SK-N-MC (cell line): ENCODE data around the gene MAD2L1BP.

ENCODE experiments used
- DNase-seq: peaks from one replicate; pipeline ENCODE4 v3.0.0-alpha.2; 2011; ENCODE audit warnings: low read depth, low spot score
- H3K27ac ChIP-seq: fragments of 200-600 bp; sonication (generic); 2 replicates; pipeline ENCODE4 v1.5.1; 2016; ENCODE audit warnings: mixed run types
- H3K36me3 ChIP-seq: fragments of 200-600 bp; sonication (generic); 2 replicates; pipeline ENCODE4 v1.6.1; 2017; ENCODE audit warnings: antibody characterized with exemption, low read length, mixed read lengths; ENCODE audit not compliant: insufficient read depth
- H3K4me3 ChIP-seq: fragments of 200-600 bp; sonication (generic); 2 replicates; pipeline ENCODE4 v1.5.1; 2016
- H3K9ac ChIP-seq: fragments of 200-600 bp; sonication (generic); 2 replicates; pipeline ENCODE4 v1.8.0; 2017; ENCODE audit warnings: mixed run types, mixed read lengths; ENCODE audit not compliant: insufficient read length
- H3K9me3 ChIP-seq: fragments of 200-600 bp; sonication (generic); 2 replicates; pipeline ENCODE4 v1.6.1; 2017; ENCODE audit warnings: low read depth, mild to moderate bottlenecking, antibody characterized with exemption, low read length, moderate library complexity, mixed read lengths
- EZH2 ChIP-seq: fragments of 200-600 bp; sonication (generic); IDR thresholded peaks from one replicate; pipeline ENCODE4 v1.6.1; 2017; ENCODE audit warnings: antibody characterized with exemption
- FOXP2 ChIP-seq: optimal IDR thresholded peaks from 2 replicates; pipeline ENCODE3; 2011; ENCODE audit warnings: mild to moderate bottlenecking, moderate library complexity; ENCODE audit not compliant: insufficient read depth; ENCODE audit errors: extremely low read length, control extremely low read depth
- POLR2AphosphoS5 ChIP-seq: IDR thresholded peaks from 2 replicates; pipeline ENCODE4 v1.6.1; 2012; ENCODE audit warnings: mild to moderate bottlenecking, low read depth, low read length, borderline replicate concordance

Gene MAD2L1BP

DNA sequence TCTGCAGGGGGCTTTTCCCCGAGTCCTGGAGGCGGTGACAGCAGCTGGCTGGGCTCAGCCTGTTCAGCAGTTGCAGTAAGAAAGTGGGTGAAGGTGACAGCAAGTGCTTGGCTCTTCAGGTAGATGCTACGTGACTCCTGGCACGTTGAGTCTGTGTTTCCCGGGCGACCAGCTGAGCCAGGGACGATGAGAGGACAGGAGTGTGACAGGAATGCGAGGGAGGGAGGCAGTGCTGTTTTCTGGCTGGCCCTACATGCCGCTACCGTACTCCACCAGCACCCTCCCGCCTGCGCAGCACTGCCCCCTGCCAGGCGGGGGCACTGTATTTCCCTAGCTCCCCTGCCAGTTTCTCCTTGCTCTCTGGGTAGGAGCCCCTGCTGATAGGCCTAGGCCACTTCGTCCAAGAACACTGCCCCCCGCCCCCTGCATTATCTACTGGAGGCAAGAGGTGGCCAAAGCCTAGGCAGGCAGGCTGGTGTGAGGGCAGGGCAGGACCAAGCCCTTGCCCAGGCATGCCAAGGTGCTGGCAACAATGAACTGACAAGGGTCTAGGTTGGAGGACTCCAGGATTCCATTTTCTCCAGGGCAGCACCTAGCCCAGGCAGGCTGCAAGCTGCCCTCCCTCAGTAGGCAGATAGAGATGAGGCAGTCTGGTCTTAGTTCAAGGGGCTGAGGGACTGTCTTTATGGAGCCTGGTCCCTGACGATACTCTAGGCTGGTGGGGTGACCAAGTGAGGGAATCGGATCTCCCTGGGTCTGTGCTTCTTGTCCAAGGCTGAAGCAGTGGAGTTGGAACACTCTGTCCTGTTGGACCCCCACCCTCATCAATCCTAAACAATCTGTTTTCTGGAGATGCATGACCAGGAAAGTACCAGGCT is 32.8 kb downstream of the MAD2L1BP start:
- H3K27ac ChIP-seq, result no peak overlapping the region
- H3K9ac ChIP-seq, result no peak overlapping the region
- no peaks in the 10 kb centered on the region for H3K9me3 ChIP-seq
- no peak overlapping the region for H3K4me3 ChIP-seq
- H3K36me3 ChIP-seq, result peaks cover 27% of the 10 kb centered on the region; the same call in 1 of the 2 replicates
- no peak for TF ChIP-seq EZH2
- TF ChIP-seq POLR2AphosphoS5, result peak; percentile 15
- DNase-seq, result no peak

- H3K27ac ChIP-seq, result peak overlapping the region; percentile 76
- H3K4me3 ChIP-seq, result peak overlapping the region; percentile 18; the same call in 1 of the 2 replicates
- DNase-seq, result no peak
- peak overlapping the region; percentile 20 for H3K9ac ChIP-seq
- peaks cover 35% of the 10 kb centered on the region; the same call in 1 of the 2 replicates for H3K36me3 ChIP-seq
- no peak for TF ChIP-seq POLR2AphosphoS5
- no peak for TF ChIP-seq EZH2
- TF ChIP-seq FOXP2, result no peak
- no peaks in the 10 kb centered on the region for H3K9me3 ChIP-seq
Measured at GRCh38 chr6:43669050-43669921, 33.6 kb downstream of the MAD2L1BP start.

- DNase-seq, result no peak
- H3K9ac ChIP-seq, result peak overlapping the region; percentile 20
- H3K27ac ChIP-seq, result peak overlapping the region; percentile 76
- H3K4me3 ChIP-seq, result peak overlapping the region; percentile 18; the same call in 1 of the 2 replicates
- H3K9me3 ChIP-seq, result no peaks in the 10 kb centered on the region
- peaks cover 43% of the 10 kb centered on the region; the same call in 1 of the 2 replicates for H3K36me3 ChIP-seq
- TF ChIP-seq POLR2AphosphoS5 (peak; percentile 67), EZH2 (no peak), FOXP2 (no peak)
Measured at GRCh38 chr6:43669922-43670622, 34.4 kb downstream of the MAD2L1BP start.

GRCh38 chr6:43670623-43670986 is 35.0 kb downstream of the MAD2L1BP start:
- H3K9ac ChIP-seq, result no peak overlapping the region
- H3K27ac ChIP-seq, result peak overlapping the region; percentile 62; the same call in 1 of the 2 replicates
- peaks cover 48% of the 10 kb centered on the region; the same call in 1 of the 2 replicates for H3K36me3 ChIP-seq
- DNase-seq, result no peak
- no peaks in the 10 kb centered on the region for H3K9me3 ChIP-seq
- H3K4me3 ChIP-seq, result no peak overlapping the region
- TF ChIP-seq FOXP2 (no peak), EZH2 (no peak), POLR2AphosphoS5 (no peak)

- TF ChIP-seq POLR2AphosphoS5 (no peak), EZH2 (no peak), FOXP2 (no peak)
- H3K36me3 ChIP-seq, result peaks cover 48% of the 10 kb centered on the region; the same call in 1 of the 2 replicates
Measured at GRCh38 chr6:43671011-43671800, 35.6 kb downstream of the MAD2L1BP start.

DNA sequence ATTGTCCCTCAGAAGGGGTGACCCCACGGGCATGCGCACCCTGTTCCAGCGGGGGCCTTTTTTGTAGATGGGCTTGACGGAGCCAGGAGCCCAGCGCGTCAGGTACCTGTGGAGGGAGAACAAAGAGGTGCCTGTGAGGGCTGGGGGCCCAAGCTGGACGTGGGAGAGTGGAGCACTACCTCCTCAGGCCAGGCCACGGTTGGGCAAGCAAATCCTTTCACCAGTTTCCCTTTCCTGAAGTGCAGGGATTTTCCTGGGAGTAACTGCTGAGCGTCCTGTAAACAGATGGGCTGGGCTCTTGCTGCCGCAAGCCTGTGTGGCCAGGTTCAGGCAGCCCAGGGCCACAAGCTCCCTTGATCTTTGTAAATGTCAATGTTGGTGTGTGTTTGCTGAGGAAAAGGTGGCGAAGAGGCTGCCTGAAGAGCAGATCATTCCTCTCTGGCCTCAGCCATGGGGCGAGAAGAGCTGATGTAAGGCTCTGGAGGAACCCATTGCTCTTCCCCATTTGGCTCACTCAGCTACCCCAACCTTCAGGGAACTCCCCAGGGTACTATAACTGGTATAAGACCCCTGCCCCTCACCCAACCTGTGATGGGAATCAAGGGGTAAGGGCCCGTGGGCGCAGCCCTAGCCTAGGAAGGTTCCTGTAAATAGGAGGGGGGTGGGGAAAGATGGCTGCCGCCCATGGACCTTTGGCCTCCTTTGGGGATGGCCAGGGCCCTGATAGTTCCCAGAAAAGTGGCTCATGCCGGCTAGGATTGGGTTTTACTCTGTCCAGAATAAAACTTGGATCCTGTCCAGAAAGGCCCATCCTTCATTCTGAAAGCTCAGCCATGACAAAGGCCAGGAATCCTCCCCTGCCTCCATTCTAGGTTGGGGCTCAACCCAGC is 36.4 kb downstream of the MAD2L1BP start:
- no peak for TF ChIP-seq EZH2
- no peak for TF ChIP-seq POLR2AphosphoS5
- no peak for TF ChIP-seq FOXP2
- H3K36me3 ChIP-seq, result peaks cover 56% of the 10 kb centered on the region; the same call in 1 of the 2 replicates
- H3K27ac ChIP-seq, result no peak overlapping the region
- no peaks in the 10 kb centered on the region for H3K9me3 ChIP-seq
- no peak for DNase-seq
- no peak overlapping the region for H3K4me3 ChIP-seq
- no peak overlapping the region for H3K9ac ChIP-seq

More at GRCh38 chr6:43671011-43671800, 35.6 kb downstream of the MAD2L1BP start:
- Histone ChIP-seq H3K27ac (peak overlapping the region; percentile 62; the same call in 1 of the 2 replicates), H3K9ac (no peak overlapping the region), H3K9me3 (no peaks in the 10 kb centered on the region), H3K4me3 (no peak overlapping the region)
- no peak for DNase-seq
